Measurements from ENCODE around the gene EHMT2.
"Not testable (repeated sequence)": the region's sequence is repeated elsewhere in the genome, so short reads cannot be mapped to it uniquely, and the experiment has no call there.

Gene EHMT2

GRCh38 chr6:31897612-31898382 lies at the start of gene EHMT2:
TSS of gene EHMT2 (minus strand) at chr6:31897698. CDS start at chr6:31897677, 21 bp downstream.
- ATAC-seq: peak; percentile 69 to 71

GRCh38 chr6:31947070-31947675 lies 49.7 kb upstream of the EHMT2 start:
- ATAC-seq: no peak

GRCh38 chr6:31946370-31946885 lies 48.9 kb upstream of the EHMT2 start:
- no peak for ATAC-seq

- peak in 1 of 2 donors; percentile 14 for ATAC-seq
These were observed 48.2 kb upstream of the EHMT2 start, which contains the start of gene CFB for GRCh38 chr6:31945507-31946369. TSS of gene CFB (plus strand) at chr6:31946095. CDS start at chr6:31946222, 127 bp downstream.

- no peak for ATAC-seq
These were observed 47.6 kb upstream of the EHMT2 start for GRCh38 chr6:31945154-31945506.

- ATAC-seq: no peak
These were observed 46.2 kb upstream of the EHMT2 start for GRCh38 chr6:31943742-31944141.

GRCh38 chr6:31940256-31940664 lies 42.8 kb upstream of the EHMT2 start:
- ATAC-seq: no peak

GRCh38 chr6:31935823-31936222 lies 38.3 kb upstream of the EHMT2 start:
- ATAC-seq: no peak

GRCh38 chr6:31935021-31935420 lies 37.5 kb upstream of the EHMT2 start:
- no peak for ATAC-seq

- no peak for ATAC-seq
These were observed 36.0 kb upstream of the EHMT2 start for GRCh38 chr6:31933537-31933936.

- not testable (repeated sequence) for ATAC-seq
These were observed 34.6 kb upstream of the EHMT2 start for GRCh38 chr6:31932137-31932536.

GRCh38 chr6:31930962-31931361 lies 33.5 kb upstream of the EHMT2 start:
- ATAC-seq: no peak

GRCh38 chr6:31928672-31928939 lies 31.1 kb upstream of the EHMT2 start:
- no peak for ATAC-seq

GRCh38 chr6:31927863-31928671 lies 30.6 kb upstream of the EHMT2 start:
- no peak for ATAC-seq

- no peak for ATAC-seq
These were observed 29.9 kb upstream of the EHMT2 start, which contains the start of gene C2 for GRCh38 chr6:31927242-31927862. TSS of gene C2 (plus strand) at chr6:31927717. CDS start at chr6:31927753, 36 bp downstream.

GRCh38 chr6:31922942-31923341 lies 25.4 kb upstream of the EHMT2 start:
- no peak for ATAC-seq

GRCh38 chr6:31920811-31921210 lies 23.3 kb upstream of the EHMT2 start:
- no peak for ATAC-seq

- no peak for ATAC-seq
These were observed 22.3 kb upstream of the EHMT2 start for GRCh38 chr6:31919624-31920303.

- ATAC-seq: no peak
These were observed 20.7 kb upstream of the EHMT2 start for GRCh38 chr6:31918069-31918720.

- ATAC-seq: no peak
These were observed 18.3 kb upstream of the EHMT2 start for GRCh38 chr6:31915756-31916155.

- ATAC-seq: no peak
These were observed 17.9 kb upstream of the EHMT2 start for GRCh38 chr6:31915351-31915750.
